HepG2 (cell line): ENCODE measurements around the gene RAC3. TPM values are rescaled to one million over a fixed set of nuclear protein-coding genes. Genes with fewer than 3 reads are reported as not detected.
A peak's percentile ranks its signal among the peaks of the same experiment; 100 is the strongest.

Source experiments
- ATAC-seq: fragments of 200-7000 bp; cut with Tn5 transposase; 3 replicates; pipeline ENCODE4 v1.9.1; 2020; ENCODE audit warnings: mild to moderate bottlenecking, moderate library complexity
- BruUV-seq: library from RNA; stranded (reverse); fragments of 400-500 nt; replicated peaks from 2 replicates; lab custom pipeline; 2021; lab: Mats Ljungman, UMichigan
- CTCF ChIA-PET: fragments of 300-600 bp; formaldehyde crosslinking; extraction: SDS; loops from one replicate; lab custom pipeline; 2021; ENCODE audit warnings: low total read pairs, inconsistent platforms, low intra/inter-chr PET ratio; lab: Yijun Ruan, JAX
- POLR2A ChIA-PET: fragments of 350-600 bp; sonication (Branson Sonifier 250); formaldehyde crosslinking; loops from one replicate; lab custom pipeline; 2020; ENCODE audit warnings: antibody characterized with exemption, inconsistent platforms; lab: Yijun Ruan, JAX
- DNase-seq: peaks from one replicate; pipeline ENCODE4 v3.0.0-alpha.2; 2015; ENCODE audit warnings: low spot score
- FAIRE-seq: peaks from 3 replicates; lab custom pipeline; 2011; peaks lifted over from hg19 to GRCh38; lab: Jason Lieb, UNC
- H2AFZ ChIP-seq: one replicate; pipeline ENCODE4 v1.6.1; 2011; ENCODE audit warnings: low read length, inconsistent platforms
- H3K27ac ChIP-seq: fragments of 300-600 bp; 3 replicates; pipeline ENCODE4 v1.8.0; 2011; ENCODE audit warnings: mixed run types, mild to moderate bottlenecking, mixed read lengths, low read length, inconsistent platforms; ENCODE audit not compliant: insufficient read depth; ENCODE audit errors: extremely low read length
- H3K27me3 ChIP-seq, 2 experiments: fragments of 200-600 bp in 1 of 2; 2 replicates in 1 of 2; 3 replicates in 1 of 2; pipeline versions ENCODE4 v1.6.0 to v1.8.0; 2011; ENCODE audit warnings: low read length in 2 of 2, mild to moderate bottlenecking in 2 of 2, moderate library complexity in 2 of 2, inconsistent platforms in 1 of 2; ENCODE audit not compliant: insufficient read depth in 2 of 2, control insufficient read depth in 1 of 2
- H3K36me3 ChIP-seq, 2 experiments: fragments of 200-600 bp in 1 of 2; replicated peaks in 1 of 2; 2 replicates in 1 of 2; 3 replicates in 1 of 2; pipeline versions ENCODE4 v1.5.1 to v1.8.0; 2011; ENCODE audit warnings: low read length in 2 of 2, inconsistent platforms in 1 of 2; ENCODE audit not compliant: insufficient read depth in 2 of 2, control insufficient read depth in 1 of 2
- H3K4me1 ChIP-seq: 2 replicates; pipeline ENCODE4 v1.5.1; 2012; ENCODE audit warnings: low read length, inconsistent platforms; ENCODE audit not compliant: insufficient read depth
- H3K4me2 ChIP-seq: 2 replicates; pipeline ENCODE4 v1.6.0; 2011; ENCODE audit warnings: low read depth, low read length, inconsistent platforms
- H3K4me3 ChIP-seq, 3 experiments: fragments of 200-600 bp in 1 of 3; sonication (generic), shearing (Covaris generic) in 1 of 3; replicated peaks in 1 of 3; 2 replicates each; pipeline ENCODE4 v1.5.1; 2011 to 2016; ENCODE audit warnings: low read length in 3 of 3, inconsistent platforms in 2 of 3, low read depth in 2 of 3, mild to moderate bottlenecking in 2 of 3, control low read depth in 1 of 3, mixed read lengths in 1 of 3; ENCODE audit not compliant: insufficient read depth in 1 of 3
- H3K79me2 ChIP-seq: one replicate; pipeline ENCODE4 v1.6.1; 2011; ENCODE audit warnings: low read length, inconsistent platforms; ENCODE audit not compliant: insufficient read depth
- H3K9ac ChIP-seq: 2 replicates; pipeline ENCODE4 v1.6.0; 2011; ENCODE audit warnings: mild to moderate bottlenecking, low read depth, low read length, inconsistent platforms; ENCODE audit not compliant: insufficient read depth
- H3K9me3 ChIP-seq: 2 replicates; pipeline ENCODE4 v1.5.1; 2012; ENCODE audit warnings: mild to moderate bottlenecking, low read length
- H4K20me1 ChIP-seq: 2 replicates; pipeline ENCODE4 v1.6.0; 2011; ENCODE audit warnings: inconsistent platforms, mild to moderate bottlenecking, low read length, moderate library complexity; ENCODE audit not compliant: insufficient read depth
- ARNTL ChIP-seq: sonication (generic); formaldehyde crosslinking; IDR thresholded peaks from 2 replicates; pipeline ENCODE4 v1.4.0; 2020; ENCODE audit warnings: mild to moderate bottlenecking, missing genetic modification reagents
- ATF1 ChIP-seq: IDR thresholded peaks from 2 replicates; pipeline ENCODE4 v1.6.1; 2016; ENCODE audit warnings: mild to moderate bottlenecking, control low read depth
- HNRNPL ChIP-seq: fragments of 200-400 bp; formaldehyde crosslinking; IDR thresholded peaks from 2 replicates; pipeline ENCODE4 v1.6.1; 2017; ENCODE audit warnings: mild to moderate bottlenecking, low read depth, low read length
- KDM2A ChIP-seq: sonication (generic); formaldehyde crosslinking; IDR thresholded peaks from 2 replicates; pipeline ENCODE4 v1.4.0; 2020; ENCODE audit warnings: low read depth, missing genetic modification reagents, borderline replicate concordance
- SAP130 ChIP-seq: IDR thresholded peaks from 2 replicates; pipeline ENCODE4 v1.6.1; 2016; ENCODE audit warnings: low read depth
- SSRP1 ChIP-seq: IDR thresholded peaks from 2 replicates; pipeline ENCODE4 v1.6.1; 2016; ENCODE audit warnings: control low read depth
- TEAD2 ChIP-seq: sonication (generic); formaldehyde crosslinking; IDR thresholded peaks from 2 replicates; pipeline ENCODE4 v1.9.0; 2021; ENCODE audit warnings: missing genetic modification reagents
- ZFX ChIP-seq: sonication (generic); formaldehyde crosslinking; IDR thresholded peaks from 2 replicates; pipeline ENCODE4 v1.4.0; 2020; ENCODE audit warnings: mild to moderate bottlenecking, low read depth, missing genetic modification reagents, moderate library complexity
- ZNF101 ChIP-seq: sonication (generic); formaldehyde crosslinking; IDR thresholded peaks from 2 replicates; pipeline ENCODE4 v1.4.0; 2020; ENCODE audit warnings: mild to moderate bottlenecking, low read depth, missing genetic modification reagents, borderline replicate concordance
- ZNF431 ChIP-seq: sonication (generic); formaldehyde crosslinking; IDR thresholded peaks from 2 replicates; pipeline ENCODE4 v1.9.0; 2022; ENCODE audit warnings: missing genetic modification reagents, low read depth, mild to moderate bottlenecking, borderline replicate concordance
- ZNF451 ChIP-seq: sonication (generic); formaldehyde crosslinking; IDR thresholded peaks from 2 replicates; pipeline ENCODE4 v1.5.0; 2020; ENCODE audit warnings: mild to moderate bottlenecking, missing genetic modification reagents
- WGBS: methylation state at CpG from one replicate; pipeline ENCODE4 v1.1.6; 2017; ENCODE audit warnings: low lambda C conversion rate; 5-methylcytosine and 5-hydroxymethylcytosine counted together
- in situ Hi-C: cut with HindIII; loops from 2 replicates; pipeline ENCODE4 v1.10.0; 2017; ENCODE audit warnings: low pct_unique_long_range_greater_than_20kb; ENCODE audit not compliant: extremely low pct_ligation_motif_present
- intact Hi-C: fragments of 100-400 bp; cut with micrococcal nuclease; formaldehyde crosslinking; loops from one replicate; pipeline ENCODE4 v1.10.0; 2022; ENCODE audit not compliant: unreplicated experiment
- polyA plus RNA-seq, 8 experiments: library from polyadenylated mRNA; depleted of rRNA in 3 of 8; stranded (reverse) in 7 of 8; unstranded in 1 of 8; fragments of >200 nt; fragmentation: Illumina TruSeq in 4 of 8; extraction: Trizol in 4 of 8; gene quantifications; 2 replicates each; pipeline versions ENCODE4 v1.2.1 to v1.2.3, GENCODE V29; 2011 to 2016; ENCODE audit warnings: low read depth in 4 of 8, missing spikeins in 1 of 8, mixed read lengths in 1 of 8; ENCODE audit not compliant: insufficient read depth in 1 of 8
- total RNA-seq, 5 experiments: library from RNA; depleted of rRNA; stranded (reverse); fragments of >200 nt; fragmentation: Illumina TruSeq; extraction: Trizol; gene quantifications; 2 replicates each; pipeline ENCODE4 v1.2.3, GENCODE V29; 2016; ENCODE audit warnings: low read depth in 1 of 5
- TF ChIP-seq, protein P1 (sequence below): sonication (generic); formaldehyde crosslinking; IDR thresholded peaks from 2 replicates; pipeline ENCODE4 v1.5.1; 2020; ENCODE audit warnings: mild to moderate bottlenecking, missing genetic modification reagents
- TF ChIP-seq, protein P2 (sequence below): sonication (generic); formaldehyde crosslinking; IDR thresholded peaks from 2 replicates; pipeline ENCODE4 v1.4.0; 2020; ENCODE audit warnings: missing genetic modification reagents
- TF ChIP-seq, protein P3 (sequence below): sonication (generic); formaldehyde crosslinking; IDR thresholded peaks from 2 replicates; pipeline ENCODE4 v1.4.0; 2020; ENCODE audit warnings: missing genetic modification reagents
- TF ChIP-seq, protein P4 (sequence below): sonication (generic); formaldehyde crosslinking; IDR thresholded peaks from 2 replicates; pipeline ENCODE4 v1.9.0; 2021; ENCODE audit warnings: missing genetic modification reagents, mild to moderate bottlenecking, borderline replicate concordance

The RAC3 gene
- total and polyA plus RNA-seq, 2 of the 13 experiments (the other 11 are each of a cell fraction or from before 2014, with no cell fraction given), result 10.5 to 21.3 TPM

DNA sequence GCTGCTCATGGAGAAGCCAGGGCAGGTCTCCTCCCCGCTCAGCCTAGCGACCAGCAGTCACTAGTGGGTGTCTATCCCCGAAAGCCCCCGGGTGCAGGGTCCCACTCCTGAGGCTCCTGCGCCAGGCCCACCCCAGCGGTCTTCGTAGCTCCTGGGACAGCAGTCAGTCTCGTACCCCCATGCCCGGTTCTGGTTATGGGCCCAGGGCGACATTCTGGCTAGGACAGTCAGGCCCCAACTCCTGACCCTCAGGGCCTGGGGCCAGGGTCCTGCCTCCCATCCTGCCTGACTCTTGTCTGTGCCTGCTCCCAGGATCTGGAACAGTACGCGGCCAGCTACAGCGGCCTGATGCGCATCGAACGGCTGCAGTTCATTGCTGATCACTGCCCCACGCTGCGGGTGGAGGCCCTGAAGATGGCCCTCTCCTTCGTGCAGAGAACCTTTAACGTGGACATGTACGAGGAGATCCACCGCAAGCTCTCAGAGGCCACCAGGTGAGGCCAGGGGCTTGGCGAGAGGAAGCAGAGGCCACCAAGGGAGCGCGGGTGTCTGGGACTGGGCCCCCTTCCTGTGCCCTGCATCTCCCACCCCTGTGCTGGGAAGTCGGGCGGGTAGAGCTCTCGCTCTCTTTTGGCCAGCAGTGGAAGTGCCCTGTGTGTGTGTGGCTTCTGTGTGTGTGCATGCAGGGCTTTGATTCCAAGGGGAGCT lies 22.2 kb downstream of the RAC3 start:
- ChIA-PET CTCF (no interaction called here), POLR2A (interaction anchor here (0.9 to 1.6 kb wide), 3 partner anchors 10 to 16 kb away, joined by 3 read pairs; partner anchors contain the start of gene DCXR)
- peak overlapping the region; percentile 94; the same call in 1 of the 2 replicates for H3K9ac ChIP-seq
- H2AFZ ChIP-seq, result no peak overlapping the region
- no peaks in the 10 kb centered on the region; a peak in 2 of 5 replicates for H3K27me3 ChIP-seq
- peaks cover 37% of the 10 kb centered on the region for H3K79me2 ChIP-seq
- DNase-seq (no peak), FAIRE-seq (no peak), ATAC-seq (no peak)
- intact Hi-C loops, result loop anchor here (5.0 kb wide), 1 partner anchor 44 kb away; the partner anchor contains the start of gene FASN
- WGBS, result over 99% methylated on average over 25 of the region's 28 CpGs
- H3K36me3 ChIP-seq, result peaks cover 26 to 44% of the 10 kb centered on the region in 2 experiments
- H3K27ac ChIP-seq, result no peak overlapping the region
- H4K20me1 ChIP-seq, result no peaks in the 10 kb centered on the region; the same call in 1 of the 2 replicates
- no TSS peak for BruUV-seq
- H3K4me1 ChIP-seq, result peaks cover 66% of the 10 kb centered on the region
- no peaks in the 10 kb centered on the region for H3K9me3 ChIP-seq
- H3K4me3 ChIP-seq, result peak overlapping the region in 1 of 3 experiments; percentile 99; a peak in 2 of 6 replicates
- in situ Hi-C loops, result no loop called here
- peak overlapping the region; percentile 92 for H3K4me2 ChIP-seq
- TF ChIP-seq KDM2A (CRISPR knock-in tag), result 0 out of 2 replicates have a peak, but pooled peaks have one; percentile 41
- no peak for TF ChIP-seq ARNTL
- TF ChIP-seq, protein P1, sequence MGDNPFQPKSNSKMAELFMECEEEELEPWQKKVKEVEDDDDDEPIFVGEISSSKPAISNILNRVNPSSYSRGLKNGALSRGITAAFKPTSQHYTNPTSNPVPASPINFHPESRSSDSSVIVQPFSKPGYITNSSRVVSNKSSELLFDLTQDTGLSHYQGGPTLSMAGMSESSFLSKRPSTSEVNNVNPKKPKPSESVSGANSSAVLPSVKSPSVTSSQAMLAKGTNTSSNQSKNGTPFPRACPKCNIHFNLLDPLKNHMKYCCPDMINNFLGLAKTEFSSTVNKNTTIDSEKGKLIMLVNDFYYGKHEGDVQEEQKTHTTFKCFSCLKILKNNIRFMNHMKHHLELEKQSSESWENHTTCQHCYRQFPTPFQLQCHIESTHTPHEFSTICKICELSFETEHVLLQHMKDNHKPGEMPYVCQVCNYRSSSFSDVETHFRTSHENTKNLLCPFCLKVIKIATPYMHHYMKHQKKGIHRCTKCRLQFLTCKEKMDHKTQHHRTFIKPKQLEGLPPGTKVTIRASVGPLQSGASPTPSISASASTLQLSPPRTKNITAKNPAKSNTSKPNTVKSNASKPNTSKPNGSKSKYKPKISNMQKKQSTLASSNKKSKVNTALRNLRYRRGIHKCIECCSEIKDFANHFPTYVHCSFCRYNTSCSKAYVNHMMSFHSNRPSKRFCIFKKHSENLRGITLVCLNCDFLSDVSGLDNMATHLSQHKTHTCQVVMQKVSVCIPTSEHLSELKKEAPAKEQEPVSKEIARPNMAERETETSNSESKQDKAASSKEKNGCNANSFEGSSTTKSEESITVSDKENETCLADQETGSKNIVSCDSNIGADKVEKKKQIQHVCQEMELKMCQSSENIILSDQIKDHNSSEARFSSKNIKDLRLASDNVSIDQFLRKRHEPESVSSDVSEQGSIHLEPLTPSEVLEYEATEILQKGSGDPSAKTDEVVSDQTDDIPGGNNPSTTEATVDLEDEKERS (CRISPR knock-in tag), result no peak
- no peak for TF ChIP-seq ATF1 (CRISPR knock-in tag)
- TF ChIP-seq, protein P2, sequence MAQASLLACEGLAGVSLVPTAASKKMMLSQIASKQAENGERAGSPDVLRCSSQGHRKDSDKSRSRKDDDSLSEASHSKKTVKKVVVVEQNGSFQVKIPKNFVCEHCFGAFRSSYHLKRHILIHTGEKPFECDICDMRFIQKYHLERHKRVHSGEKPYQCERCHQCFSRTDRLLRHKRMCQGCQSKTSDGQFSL (CRISPR knock-in tag), result no peak
- TF ChIP-seq TEAD2 (CRISPR knock-in tag), result no peak
- TF ChIP-seq ZNF451 (CRISPR knock-in tag), result no peak
- TF ChIP-seq ZNF431 (CRISPR knock-in tag), result no peak
- no peak for TF ChIP-seq ZNF101 (CRISPR knock-in tag)
- TF ChIP-seq, protein P3, sequence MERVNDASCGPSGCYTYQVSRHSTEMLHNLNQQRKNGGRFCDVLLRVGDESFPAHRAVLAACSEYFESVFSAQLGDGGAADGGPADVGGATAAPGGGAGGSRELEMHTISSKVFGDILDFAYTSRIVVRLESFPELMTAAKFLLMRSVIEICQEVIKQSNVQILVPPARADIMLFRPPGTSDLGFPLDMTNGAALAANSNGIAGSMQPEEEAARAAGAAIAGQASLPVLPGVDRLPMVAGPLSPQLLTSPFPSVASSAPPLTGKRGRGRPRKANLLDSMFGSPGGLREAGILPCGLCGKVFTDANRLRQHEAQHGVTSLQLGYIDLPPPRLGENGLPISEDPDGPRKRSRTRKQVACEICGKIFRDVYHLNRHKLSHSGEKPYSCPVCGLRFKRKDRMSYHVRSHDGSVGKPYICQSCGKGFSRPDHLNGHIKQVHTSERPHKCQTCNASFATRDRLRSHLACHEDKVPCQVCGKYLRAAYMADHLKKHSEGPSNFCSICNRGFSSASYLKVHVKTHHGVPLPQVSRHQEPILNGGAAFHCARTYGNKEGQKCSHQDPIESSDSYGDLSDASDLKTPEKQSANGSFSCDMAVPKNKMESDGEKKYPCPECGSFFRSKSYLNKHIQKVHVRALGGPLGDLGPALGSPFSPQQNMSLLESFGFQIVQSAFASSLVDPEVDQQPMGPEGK (CRISPR knock-in tag), result no peak
- TF ChIP-seq HNRNPL, result no peak
- TF ChIP-seq, protein P4, sequence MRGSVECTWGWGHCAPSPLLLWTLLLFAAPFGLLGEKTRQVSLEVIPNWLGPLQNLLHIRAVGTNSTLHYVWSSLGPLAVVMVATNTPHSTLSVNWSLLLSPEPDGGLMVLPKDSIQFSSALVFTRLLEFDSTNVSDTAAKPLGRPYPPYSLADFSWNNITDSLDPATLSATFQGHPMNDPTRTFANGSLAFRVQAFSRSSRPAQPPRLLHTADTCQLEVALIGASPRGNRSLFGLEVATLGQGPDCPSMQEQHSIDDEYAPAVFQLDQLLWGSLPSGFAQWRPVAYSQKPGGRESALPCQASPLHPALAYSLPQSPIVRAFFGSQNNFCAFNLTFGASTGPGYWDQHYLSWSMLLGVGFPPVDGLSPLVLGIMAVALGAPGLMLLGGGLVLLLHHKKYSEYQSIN, result no peak
- TF ChIP-seq ZFX (CRISPR knock-in tag), result no peak
- 0 out of 2 replicates have a peak, but pooled peaks have one; percentile 20 for TF ChIP-seq SSRP1 (CRISPR knock-in tag)
- TF ChIP-seq SAP130, result no peak
